Activated CD4-positive, alpha-beta memory T cell treated with anti-CD3 and anti-CD28 coated beads for 36 hours (primary cell): ENCODE measurements around the gene GON4L. TPM values are rescaled to one million over a fixed set of nuclear protein-coding genes. Genes with fewer than 3 reads are reported as not detected.
"Not testable (repeated sequence)": the region's sequence is repeated elsewhere in the genome, so short reads cannot be mapped to it uniquely, and the experiment has no call there.

Experiments used
- CTCF ChIA-PET: fragments of 350-600 bp; sonication (Branson Sonifier 250); formaldehyde crosslinking; loops from one replicate; lab custom pipeline; 2021; ENCODE audit warnings: antibody characterized with exemption, inconsistent platforms; lab: Charles Lee
- POLR2A ChIA-PET: fragments of 350-600 bp; sonication (Branson Sonifier 250); formaldehyde crosslinking; loops from one replicate; lab custom pipeline; 2021; ENCODE audit warnings: antibody characterized with exemption; lab: Charles Lee
- DNase-seq: peaks from one replicate; pipeline ENCODE4 v3.0.0-alpha.2; 2020
- H3K27ac Mint-ChIP-seq: one replicate; pipeline ENCODE4 v1.8.0; 2021; ENCODE audit warnings: mixed read lengths
- H3K27me3 Mint-ChIP-seq: one replicate; pipeline ENCODE4 v1.8.0; 2021; ENCODE audit warnings: mixed read lengths
- H3K36me3 Mint-ChIP-seq: one replicate; pipeline ENCODE4 v1.8.0; 2021; ENCODE audit warnings: mixed read lengths
- H3K4me1 Mint-ChIP-seq: one replicate; pipeline ENCODE4 v1.8.0; 2021; ENCODE audit warnings: low read depth, mixed read lengths
- H3K4me3 Mint-ChIP-seq: one replicate; pipeline ENCODE4 v1.8.0; 2021; ENCODE audit warnings: mild to moderate bottlenecking, mixed read lengths
- H3K9me3 Mint-ChIP-seq: one replicate; pipeline ENCODE4 v1.8.0; 2021; ENCODE audit warnings: mixed read lengths
- intact Hi-C: fragments of 100-400 bp; cut with micrococcal nuclease; formaldehyde crosslinking; loops from one replicate; pipeline ENCODE4 v1.15.1; 2023
- total RNA-seq, 2 experiments: library from RNA; stranded (reverse); gene quantifications; one replicate each; pipeline ENCODE4 v1.2.3, GENCODE V29; 2021

Gene GON4L, protein sequence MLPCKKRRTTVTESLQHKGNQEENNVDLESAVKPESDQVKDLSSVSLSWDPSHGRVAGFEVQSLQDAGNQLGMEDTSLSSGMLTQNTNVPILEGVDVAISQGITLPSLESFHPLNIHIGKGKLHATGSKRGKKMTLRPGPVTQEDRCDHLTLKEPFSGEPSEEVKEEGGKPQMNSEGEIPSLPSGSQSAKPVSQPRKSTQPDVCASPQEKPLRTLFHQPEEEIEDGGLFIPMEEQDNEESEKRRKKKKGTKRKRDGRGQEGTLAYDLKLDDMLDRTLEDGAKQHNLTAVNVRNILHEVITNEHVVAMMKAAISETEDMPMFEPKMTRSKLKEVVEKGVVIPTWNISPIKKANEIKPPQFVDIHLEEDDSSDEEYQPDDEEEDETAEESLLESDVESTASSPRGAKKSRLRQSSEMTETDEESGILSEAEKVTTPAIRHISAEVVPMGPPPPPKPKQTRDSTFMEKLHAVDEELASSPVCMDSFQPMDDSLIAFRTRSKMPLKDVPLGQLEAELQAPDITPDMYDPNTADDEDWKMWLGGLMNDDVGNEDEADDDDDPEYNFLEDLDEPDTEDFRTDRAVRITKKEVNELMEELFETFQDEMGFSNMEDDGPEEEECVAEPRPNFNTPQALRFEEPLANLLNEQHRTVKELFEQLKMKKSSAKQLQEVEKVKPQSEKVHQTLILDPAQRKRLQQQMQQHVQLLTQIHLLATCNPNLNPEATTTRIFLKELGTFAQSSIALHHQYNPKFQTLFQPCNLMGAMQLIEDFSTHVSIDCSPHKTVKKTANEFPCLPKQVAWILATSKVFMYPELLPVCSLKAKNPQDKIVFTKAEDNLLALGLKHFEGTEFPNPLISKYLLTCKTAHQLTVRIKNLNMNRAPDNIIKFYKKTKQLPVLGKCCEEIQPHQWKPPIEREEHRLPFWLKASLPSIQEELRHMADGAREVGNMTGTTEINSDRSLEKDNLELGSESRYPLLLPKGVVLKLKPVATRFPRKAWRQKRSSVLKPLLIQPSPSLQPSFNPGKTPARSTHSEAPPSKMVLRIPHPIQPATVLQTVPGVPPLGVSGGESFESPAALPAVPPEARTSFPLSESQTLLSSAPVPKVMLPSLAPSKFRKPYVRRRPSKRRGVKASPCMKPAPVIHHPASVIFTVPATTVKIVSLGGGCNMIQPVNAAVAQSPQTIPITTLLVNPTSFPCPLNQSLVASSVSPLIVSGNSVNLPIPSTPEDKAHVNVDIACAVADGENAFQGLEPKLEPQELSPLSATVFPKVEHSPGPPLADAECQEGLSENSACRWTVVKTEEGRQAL (N-terminal part only)
- 10 to 100 TPM; 48.0 to 51.2 TPM for total RNA-seq

GRCh38 chr1:155856975-155857930 lies at the start of gene GON4L:
TSS of gene GON4L (minus strand) at chr1:155857214. CDS start at chr1:155853780, 3,434 bp downstream.
- intact Hi-C loops: loop anchor here (5.0 to 10.0 kb wide), 5 partner anchors 35 to 885 kb away; partner anchors contain the start of genes CLK2, HCN3 and MRPL24
- Mint-ChIP-seq H3K36me3 (peaks cover 16% of the 10 kb centered on the region), H3K27me3 (no peaks in the 10 kb centered on the region), H3K27ac (peak within 1 kb of the TSS; percentile 97), H3K9me3 (no peaks in the 10 kb centered on the region), H3K4me3 (peak within 1 kb of the TSS; percentile 99), H3K4me1 (peaks cover 55% of the 10 kb centered on the region)
- ChIA-PET POLR2A (interaction anchor here (1.2 to 1.4 kb wide), 3 partner anchors 16 to 584 kb away, joined by 3 to 4 read pairs (median 4); partner anchors contain the start of gene CLK2), CTCF (interaction anchor here (1.0 to 1.5 kb wide), 4 partner anchors 14 to 209 kb away, joined by 3 to 8 read pairs (median 4); no protein-coding TSS in a partner anchor)
- peak; percentile 94 for DNase-seq

DNA sequence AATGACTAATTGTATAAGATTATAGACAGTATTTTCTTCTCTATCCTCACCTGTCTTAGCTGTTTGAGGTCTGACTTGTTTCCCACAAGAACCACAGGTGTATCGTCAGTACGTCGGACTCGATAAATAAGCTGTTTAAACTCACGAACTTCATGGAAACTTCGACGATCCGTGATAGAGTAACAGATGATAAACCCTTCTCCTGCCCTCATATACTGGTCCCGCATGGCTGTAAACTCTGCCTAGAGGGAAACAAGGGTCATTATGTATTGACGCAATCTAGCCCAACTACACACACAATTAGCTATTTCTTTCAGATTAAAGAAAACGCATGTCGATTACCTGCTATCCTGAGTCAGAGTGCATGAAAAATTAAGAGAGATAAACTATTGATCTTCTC lies 47.2 kb upstream of the GON4L start:
- intact Hi-C loops: no loop called here
- Mint-ChIP-seq H3K4me1 (peaks cover 3% of the 10 kb centered on the region), H3K27me3 (no peaks in the 10 kb centered on the region), H3K36me3 (peaks cover 36% of the 10 kb centered on the region), H3K9me3 (no peaks in the 10 kb centered on the region), H3K27ac (no peak overlapping the region), H3K4me3 (no peak overlapping the region)
- POLR2A ChIA-PET: no interaction called here
- CTCF ChIA-PET: interaction anchor here (1.0 kb wide), 1 partner anchor 86 kb away, joined by 4 read pairs; no protein-coding TSS in a partner anchor
- no peak for DNase-seq

- intact Hi-C loops: no loop called here
- Mint-ChIP-seq H3K4me1 (peaks cover 1% of the 10 kb centered on the region), H3K36me3 (peaks cover 38% of the 10 kb centered on the region), H3K27ac (no peak overlapping the region), H3K4me3 (no peak overlapping the region), H3K27me3 (no peaks in the 10 kb centered on the region), H3K9me3 (no peaks in the 10 kb centered on the region)
- POLR2A ChIA-PET: no interaction called here
- CTCF ChIA-PET: no interaction called here
- no peak for DNase-seq
Measured at GRCh38 chr1:155900161-155900560, 43.1 kb upstream of the GON4L start.

DNA sequence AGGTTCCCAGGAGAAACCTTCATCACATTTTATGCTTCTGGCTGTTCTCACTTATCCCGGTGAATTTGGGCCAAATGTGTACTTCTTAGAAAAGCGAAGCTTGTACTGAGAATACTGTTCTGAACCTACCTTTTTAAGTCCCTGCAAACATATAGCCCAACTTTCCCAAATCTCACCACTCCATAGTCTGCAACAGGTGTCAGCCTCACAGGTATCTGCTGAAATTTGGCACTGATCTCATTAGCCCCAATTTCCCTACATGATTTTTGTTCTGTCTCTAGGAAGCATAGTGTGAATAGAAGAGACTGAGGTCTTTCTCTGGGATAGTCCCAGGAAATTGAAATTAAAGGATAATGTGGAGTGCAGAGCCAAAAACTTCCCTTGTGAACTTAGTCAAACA lies 42.7 kb upstream of the GON4L start:
- H3K36me3 Mint-ChIP-seq: peaks cover 38% of the 10 kb centered on the region
- no peaks in the 10 kb centered on the region for H3K27me3 Mint-ChIP-seq
- H3K4me3 Mint-ChIP-seq: no peak overlapping the region
- CTCF ChIA-PET: no interaction called here
- POLR2A ChIA-PET: interaction anchor here (0.7 kb wide), 1 partner anchor 9 kb away, joined by 3 read pairs; no protein-coding TSS in a partner anchor
- H3K9me3 Mint-ChIP-seq: no peaks in the 10 kb centered on the region
- DNase-seq: no peak
- H3K4me1 Mint-ChIP-seq: peaks cover 1% of the 10 kb centered on the region
- H3K27ac Mint-ChIP-seq: no peak overlapping the region
- intact Hi-C loops: no loop called here

DNA sequence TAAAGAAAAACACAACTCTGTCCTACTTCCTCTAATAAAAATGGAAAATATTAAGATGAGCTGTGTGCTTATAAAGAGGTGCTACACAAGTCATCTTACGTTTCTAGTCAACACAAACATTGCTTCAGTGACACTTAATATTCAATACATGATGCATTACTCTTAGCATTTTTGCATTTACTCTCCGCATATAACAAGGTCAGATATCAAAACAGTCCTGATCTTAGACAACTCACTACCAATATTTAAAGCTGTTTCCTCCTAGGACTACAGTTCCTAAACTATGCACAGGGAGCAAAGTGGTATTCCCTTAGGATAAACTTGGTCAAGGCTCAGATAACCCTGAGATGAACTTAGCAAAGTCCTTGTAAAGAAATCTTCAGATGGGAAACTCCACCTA lies 41.9 kb upstream of the GON4L start:
- POLR2A ChIA-PET: interaction anchor here (0.7 kb wide), 1 partner anchor 9 kb away, joined by 3 read pairs; no protein-coding TSS in a partner anchor

GRCh38 chr1:155897746-155898145 lies 40.7 kb upstream of the GON4L start:
- H3K4me3 Mint-ChIP-seq: no peak overlapping the region
- ChIA-PET CTCF (interaction anchor here (1.2 to 1.3 kb wide), 2 partner anchors 33 to 169 kb away, joined by 4 to 5 read pairs; no protein-coding TSS in a partner anchor), POLR2A (no interaction called here)
- peaks cover 29% of the 10 kb centered on the region for H3K36me3 Mint-ChIP-seq
- no peak for DNase-seq
- H3K27me3 Mint-ChIP-seq: no peaks in the 10 kb centered on the region
- intact Hi-C loops: no loop called here
- H3K27ac Mint-ChIP-seq: peak overlapping the region; percentile 2
- peaks cover 15% of the 10 kb centered on the region for H3K4me1 Mint-ChIP-seq
- H3K9me3 Mint-ChIP-seq: no peaks in the 10 kb centered on the region

More for the DNA sequence above, 41.9 kb upstream of the GON4L start:
- H3K9me3 Mint-ChIP-seq: no peaks in the 10 kb centered on the region
- peaks cover 30% of the 10 kb centered on the region for H3K36me3 Mint-ChIP-seq
- H3K27me3 Mint-ChIP-seq: no peaks in the 10 kb centered on the region
- no peak for DNase-seq
- H3K4me3 Mint-ChIP-seq: no peak overlapping the region
- H3K4me1 Mint-ChIP-seq: peaks cover 4% of the 10 kb centered on the region
- peak overlapping the region; percentile 10 for H3K27ac Mint-ChIP-seq
- intact Hi-C loops: no loop called here
- CTCF ChIA-PET: interaction anchor here (0.6 to 1.3 kb wide), 6 partner anchors 31 to 167 kb away, joined by 3 to 5 read pairs (median 3); no protein-coding TSS in a partner anchor

DNA sequence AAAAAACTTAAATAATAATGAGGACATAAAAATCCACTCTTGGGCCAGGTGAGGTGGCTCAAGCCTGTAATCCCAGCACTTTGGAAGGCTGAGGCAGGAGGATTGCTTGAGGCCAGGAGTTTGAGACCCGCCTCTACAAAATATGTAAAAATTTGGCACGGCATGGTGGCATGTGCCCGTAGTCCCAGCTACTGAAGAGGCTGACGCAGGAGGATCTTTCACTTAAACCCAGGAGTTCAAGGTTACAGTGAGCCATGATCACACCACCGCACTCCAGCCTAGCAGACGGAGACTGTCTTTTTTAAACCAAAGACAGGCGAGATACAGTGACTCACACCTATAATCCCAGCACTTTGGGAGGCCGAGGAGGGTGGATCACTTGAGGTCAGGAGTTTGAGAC lies 39.5 kb upstream of the GON4L start:
- DNase-seq, H3K4me3 Mint-ChIP-seq, H3K27me3 Mint-ChIP-seq, intact Hi-C loops, CTCF ChIA-PET, H3K27ac Mint-ChIP-seq, H3K9me3 Mint-ChIP-seq, POLR2A ChIA-PET: not testable (repeated sequence)
- Mint-ChIP-seq H3K36me3 (peaks cover 26% of the 10 kb centered on the region), H3K4me1 (peaks cover 15% of the 10 kb centered on the region)

- POLR2A ChIA-PET: interaction anchor here (0.7 kb wide), 1 partner anchor 298 kb away, joined by 3 read pairs; no protein-coding TSS in a partner anchor
- CTCF ChIA-PET: interaction anchor here (0.7 kb wide), 1 partner anchor 33 kb away, joined by 3 read pairs; no protein-coding TSS in a partner anchor
- H3K27ac Mint-ChIP-seq: peak overlapping the region; percentile 5
- peaks cover 22% of the 10 kb centered on the region for H3K36me3 Mint-ChIP-seq
- peaks cover 15% of the 10 kb centered on the region for H3K4me1 Mint-ChIP-seq
- DNase-seq, H3K9me3 Mint-ChIP-seq, H3K4me3 Mint-ChIP-seq, H3K27me3 Mint-ChIP-seq, intact Hi-C loops: not testable (repeated sequence)
Measured at GRCh38 chr1:155895617-155896016, 38.6 kb upstream of the GON4L start.

- Mint-ChIP-seq H3K27ac (peak overlapping the region; percentile 59), H3K36me3 (peaks cover 11% of the 10 kb centered on the region), H3K4me3 (no peak overlapping the region), H3K27me3 (no peaks in the 10 kb centered on the region), H3K9me3 (no peaks in the 10 kb centered on the region), H3K4me1 (peaks cover 15% of the 10 kb centered on the region)
- ChIA-PET CTCF (interaction anchor here (0.6 to 1.9 kb wide), 2 partner anchors 19 to 173 kb away, joined by 4 to 5 read pairs; no protein-coding TSS in a partner anchor), POLR2A (interaction anchor here (0.7 to 1.5 kb wide), 3 partner anchors 33 to 85 kb away, joined by 3 read pairs; partner anchors contain the start of genes ARHGEF2 and SYT11)
- DNase-seq: peak; percentile 34
- intact Hi-C loops: loop anchor here (5.0 kb wide), 1 partner anchor 36 kb away; the partner anchor contains the start of genes GON4L and SYT11
Measured at GRCh38 chr1:155893389-155894142, 36.6 kb upstream of the GON4L start.
